Gastrocnemius medialis (tissue), 4 donors: ENCODE data around the gene TTC39A.

ENCODE experiments used
- POLR2A ChIP-seq, 2 donors: fragments of 450-650 bp; IDR thresholded peaks; one replicate each; pipeline ENCODE4 v1.6.1; 2017; ENCODE audit warnings: antibody characterized with exemption in 2 of 2, mild to moderate bottlenecking in 2 of 2, moderate library complexity in 2 of 2
- TF ChIP-seq, protein P1 (sequence below), 5 experiments: fragments of 450-650 bp in 3 of 5; fragments of 200-600 bp in 2 of 5; sonication (generic) in 2 of 5; IDR thresholded peaks in 4 of 5; conservative IDR thresholded peaks in 1 of 5; 1 replicate in 4 of 5; 2 replicates in 1 of 5; pipeline ENCODE4 v1.5.1; 2016 to 2019; ENCODE audit warnings: antibody characterized with exemption in 5 of 5, mild to moderate bottlenecking in 3 of 5, moderate library complexity in 3 of 5

DNA sequence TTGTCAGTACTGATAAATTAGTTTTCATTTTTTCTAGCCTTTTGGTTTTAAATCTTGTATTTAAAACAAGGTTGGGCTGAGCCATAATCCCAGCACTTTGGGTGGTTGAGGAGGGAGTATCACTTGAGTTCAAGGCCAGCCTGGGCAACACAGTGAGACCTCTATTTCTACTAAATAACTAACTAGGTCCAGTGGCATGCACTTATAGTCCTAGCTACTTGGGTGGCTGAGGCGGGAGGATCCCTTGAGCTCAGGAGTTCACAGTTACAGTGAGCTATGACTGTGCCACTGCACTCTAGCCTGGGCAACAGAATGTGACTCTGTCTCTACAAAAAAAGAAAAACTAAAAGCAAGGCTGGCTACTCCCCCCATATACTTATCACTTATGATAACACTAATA, 21.5 kb upstream of the TTC39A start:
- TF ChIP-seq, protein P1, sequence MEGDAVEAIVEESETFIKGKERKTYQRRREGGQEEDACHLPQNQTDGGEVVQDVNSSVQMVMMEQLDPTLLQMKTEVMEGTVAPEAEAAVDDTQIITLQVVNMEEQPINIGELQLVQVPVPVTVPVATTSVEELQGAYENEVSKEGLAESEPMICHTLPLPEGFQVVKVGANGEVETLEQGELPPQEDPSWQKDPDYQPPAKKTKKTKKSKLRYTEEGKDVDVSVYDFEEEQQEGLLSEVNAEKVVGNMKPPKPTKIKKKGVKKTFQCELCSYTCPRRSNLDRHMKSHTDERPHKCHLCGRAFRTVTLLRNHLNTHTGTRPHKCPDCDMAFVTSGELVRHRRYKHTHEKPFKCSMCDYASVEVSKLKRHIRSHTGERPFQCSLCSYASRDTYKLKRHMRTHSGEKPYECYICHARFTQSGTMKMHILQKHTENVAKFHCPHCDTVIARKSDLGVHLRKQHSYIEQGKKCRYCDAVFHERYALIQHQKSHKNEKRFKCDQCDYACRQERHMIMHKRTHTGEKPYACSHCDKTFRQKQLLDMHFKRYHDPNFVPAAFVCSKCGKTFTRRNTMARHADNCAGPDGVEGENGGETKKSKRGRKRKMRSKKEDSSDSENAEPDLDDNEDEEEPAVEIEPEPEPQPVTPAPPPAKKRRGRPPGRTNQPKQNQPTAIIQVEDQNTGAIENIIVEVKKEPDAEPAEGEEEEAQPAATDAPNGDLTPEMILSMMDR (IDR thresholded peaks at IDR 0.05 in 4 of 5, conservative IDR thresholded peaks at IDR 0.05 in 1 of 5) = no peak
- no peak for TF ChIP-seq POLR2A (IDR thresholded peaks at IDR 0.05)
